Caco-2 (cell line): ENCODE results near the gene BORCS6. TPM values are rescaled to one million over a fixed set of nuclear protein-coding genes. Genes with fewer than 3 reads are reported as not detected.

Experiments used
- BruUV-seq: library from RNA; stranded (reverse); fragments of 400-500 nt; replicated peaks from 2 replicates; lab custom pipeline; 2021; lab: Mats Ljungman, UMichigan
- CTCF ChIA-PET: fragments of 300-600 bp; sonication (Branson Sonifier 250); formaldehyde crosslinking; loops from one replicate; lab custom pipeline; 2022; ENCODE audit warnings: antibody characterized with exemption; lab: Charles Lee
- POLR2A ChIA-PET: fragments of 300-600 bp; sonication (Branson Sonifier 250); formaldehyde crosslinking; loops from one replicate; lab custom pipeline; 2022; ENCODE audit warnings: antibody characterized with exemption; lab: Charles Lee
- DNase-seq, 2 experiments: peaks; one replicate each; pipeline versions ENCODE4 v3.0.0 to v3.0.0-alpha.2; 2020 to 2022
- H3K27me3 ChIP-seq: replicated peaks from 2 replicates; pipeline ENCODE4 v1.6.0; 2011; ENCODE audit warnings: low read length; ENCODE audit not compliant: control insufficient read depth, insufficient read depth
- H3K36me3 ChIP-seq: 2 replicates; pipeline ENCODE4 v1.5.1; 2011; ENCODE audit warnings: low read length; ENCODE audit not compliant: control insufficient read depth, insufficient read depth
- H3K4me1 ChIP-seq: fragments of 250-450 bp; sonication (Bioruptor Pico); 2 replicates; pipeline ENCODE4 v1.5.1; 2020; ENCODE audit warnings: mild to moderate bottlenecking
- H3K4me3 ChIP-seq: 2 replicates; pipeline ENCODE4 v1.5.1; 2011; ENCODE audit warnings: low read depth, mild to moderate bottlenecking, control low read depth, low read length
- H3K9me3 ChIP-seq: fragments of 250-450 bp; sonication (Bioruptor Pico); 2 replicates; pipeline ENCODE4 v1.5.1; 2020; ENCODE audit warnings: mild to moderate bottlenecking, moderate library complexity
- H3K27ac Mint-ChIP-seq: one replicate; pipeline ENCODE4 v1.8.0; 2022; ENCODE audit warnings: mixed read lengths; ENCODE audit not compliant: unreplicated experiment
- H3K27me3 Mint-ChIP-seq: one replicate; pipeline ENCODE4 v1.8.0; 2022; ENCODE audit warnings: mixed read lengths; ENCODE audit not compliant: insufficient read depth, unreplicated experiment
- H3K36me3 Mint-ChIP-seq: one replicate; pipeline ENCODE4 v1.8.0; 2022; ENCODE audit warnings: mild to moderate bottlenecking, mixed read lengths; ENCODE audit not compliant: insufficient read depth, unreplicated experiment
- H3K4me1 Mint-ChIP-seq: one replicate; pipeline ENCODE4 v1.8.0; 2022; ENCODE audit warnings: low read depth, mixed read lengths; ENCODE audit not compliant: unreplicated experiment
- H3K4me3 Mint-ChIP-seq: one replicate; pipeline ENCODE4 v1.8.0; 2022; ENCODE audit warnings: mild to moderate bottlenecking, moderate library complexity, mixed read lengths; ENCODE audit not compliant: unreplicated experiment
- H3K9me3 Mint-ChIP-seq: one replicate; pipeline ENCODE4 v1.8.0; 2022; ENCODE audit warnings: mixed read lengths; ENCODE audit not compliant: unreplicated experiment
- CTCF ChIP-seq, 2 experiments: fragments of 200-600 bp in 1 of 2; IDR thresholded peaks; 1 replicate in 1 of 2; 2 replicates in 1 of 2; pipeline versions ENCODE4 v1.5.1 to v1.8.0; 2011 to 2022; ENCODE audit warnings: antibody characterized with exemption in 1 of 2, control low read depth in 1 of 2, inconsistent platforms in 1 of 2, low read depth in 1 of 2, low read length in 1 of 2, mild to moderate bottlenecking in 1 of 2, moderate library complexity in 1 of 2; ENCODE audit not compliant: insufficient read depth in 1 of 2, severe bottlenecking in 1 of 2, unreplicated experiment in 1 of 2
- intact Hi-C: fragments of 100-400 bp; cut with micrococcal nuclease; formaldehyde crosslinking; loops from one replicate; pipeline ENCODE4 v1.10.0; 2022; ENCODE audit not compliant: unreplicated experiment
- total RNA-seq: library from RNA; stranded (reverse); gene quantifications from 2 replicates; pipeline ENCODE4 v1.2.3, GENCODE V29; 2022

BORCS6 gene
- total RNA-seq, 1 experiment from 2014 or later = 4.7 TPM

DNA sequence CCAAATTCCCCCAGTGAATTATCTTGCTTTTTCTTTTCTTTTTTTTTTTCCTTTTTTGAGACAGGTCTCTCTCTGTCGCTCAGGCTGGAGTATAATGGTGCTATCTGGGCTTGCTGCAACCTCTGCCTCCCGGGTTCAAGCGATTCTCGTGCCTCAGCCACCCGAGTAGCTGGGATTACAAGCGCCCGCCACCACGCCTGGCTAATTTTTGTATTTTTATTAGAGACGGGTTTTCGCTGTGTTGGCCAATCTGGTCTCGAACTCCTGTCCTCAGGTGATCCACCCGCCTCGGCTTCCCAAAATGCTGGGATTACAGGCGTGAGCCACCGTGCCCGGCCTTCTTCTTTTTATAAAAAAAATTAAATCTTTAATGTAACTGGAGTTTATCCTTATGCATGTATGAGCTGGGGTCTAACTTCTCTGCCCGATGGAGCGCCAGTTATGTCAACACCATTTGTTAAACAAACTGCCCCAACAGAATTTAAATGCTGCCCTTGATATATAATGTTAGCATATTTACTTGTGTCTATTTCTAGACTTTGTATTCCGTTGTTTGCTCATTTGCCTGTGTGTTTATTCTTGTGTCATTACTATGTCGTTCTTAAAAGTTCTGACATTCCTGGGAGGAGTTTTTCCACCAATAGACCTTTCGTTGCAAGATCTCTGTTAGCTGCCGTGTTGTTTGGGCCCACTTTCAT, 20.9 kb upstream of the BORCS6 start:
- H3K36me3 ChIP-seq = no peaks in the 10 kb centered on the region
- CTCF ChIA-PET = interaction anchor here (0.6 to 1.4 kb wide), 4 partner anchors 10 to 21 kb away, joined by 3 to 4 read pairs (median 4); partner anchors contain the start of gene BORCS6
- Mint-ChIP-seq H3K27ac (peak overlapping the region; percentile 99), H3K4me1 (peaks cover 8% of the 10 kb centered on the region), H3K9me3 (no peaks in the 10 kb centered on the region), H3K36me3 (peaks cover 42% of the 10 kb centered on the region), H3K4me3 (peak overlapping the region; percentile 100), H3K27me3 (no peaks in the 10 kb centered on the region)
- H3K9me3 ChIP-seq = no peaks in the 10 kb centered on the region
- no peak for TF ChIP-seq CTCF (IDR thresholded peaks at IDR 0.05; ENCODE audit: insufficient read depth in 1 of 2, low read depth in 1 of 2, low read length in 1 of 2, severe bottlenecking in 1 of 2, unreplicated experiment in 1 of 2)
- no peak for DNase-seq
- H3K4me3 ChIP-seq = peak overlapping the region; percentile 43
- H3K4me1 ChIP-seq = peaks cover 4% of the 10 kb centered on the region; the same call in 1 of the 2 replicates
- H3K27me3 ChIP-seq = no peaks in the 10 kb centered on the region
- POLR2A ChIA-PET = interaction anchor here (0.8 to 3.0 kb wide), 10 partner anchors 10 to 84 kb away, joined by 3 to 24 read pairs (median 7); partner anchors contain the start of genes BORCS6, CTC1 and SLC25A35
- BruUV-seq = TSS peak; percentile 95
- intact Hi-C loops = loop anchor here (1.0 kb wide), 2 partner anchors 12 to 24 kb away; no protein-coding TSS in a partner anchor

- Histone ChIP-seq H3K36me3 (no peaks in the 10 kb centered on the region), H3K9me3 (no peaks in the 10 kb centered on the region), H3K4me1 (peaks cover 4% of the 10 kb centered on the region; the same call in 1 of the 2 replicates), H3K4me3 (peak within 1 kb of the TSS; percentile 84), H3K27me3 (no peaks in the 10 kb centered on the region)
- Mint-ChIP-seq H3K4me1 (peaks cover 8% of the 10 kb centered on the region), H3K27ac (peak within 1 kb of the TSS; percentile 99), H3K36me3 (peaks cover 46% of the 10 kb centered on the region), H3K9me3 (no peaks in the 10 kb centered on the region), H3K27me3 (no peaks in the 10 kb centered on the region), H3K4me3 (peak within 1 kb of the TSS; percentile 100)
- peak; percentile 90 to 92 for DNase-seq
- ChIA-PET CTCF (interaction anchor here (0.6 to 1.4 kb wide), 4 partner anchors 9 to 20 kb away, joined by 3 to 4 read pairs (median 4); partner anchors contain the start of gene BORCS6), POLR2A (interaction anchor here (0.8 to 3.0 kb wide), 10 partner anchors 9 to 85 kb away, joined by 3 to 24 read pairs (median 7); partner anchors contain the start of genes BORCS6, CTC1 and SLC25A35)
- intact Hi-C loops = loop anchor here (1.0 kb wide), 2 partner anchors 13 to 23 kb away; no protein-coding TSS in a partner anchor
- TF ChIP-seq CTCF (IDR thresholded peaks at IDR 0.05; ENCODE audit: insufficient read depth in 1 of 2, low read depth in 1 of 2, low read length in 1 of 2, severe bottlenecking in 1 of 2, unreplicated experiment in 1 of 2) = no peak
- no TSS peak for BruUV-seq
Measured at GRCh38 chr17:8209907-8210760, 20.2 kb upstream of the BORCS6 start, which contains the start of gene AURKB. Gene AURKB (minus strand): TSS chr17:8210575. CDS start chr17:8210224, 351 bp downstream.

- intact Hi-C loops = no loop called here
- ChIA-PET POLR2A (no interaction called here), CTCF (no interaction called here)
- no peak for DNase-seq
- H3K9me3 ChIP-seq = no peaks in the 10 kb centered on the region
- H3K9me3 Mint-ChIP-seq = no peaks in the 10 kb centered on the region
- no peak overlapping the region for H3K4me3 ChIP-seq
- peaks cover 4% of the 10 kb centered on the region; the same call in 1 of the 2 replicates for H3K4me1 ChIP-seq
- no peaks in the 10 kb centered on the region for H3K27me3 ChIP-seq
- H3K27ac Mint-ChIP-seq = no peak overlapping the region
- peaks cover 5% of the 10 kb centered on the region for H3K4me1 Mint-ChIP-seq
- no peak overlapping the region for H3K4me3 Mint-ChIP-seq
- no peaks in the 10 kb centered on the region for H3K27me3 Mint-ChIP-seq
- TF ChIP-seq CTCF (IDR thresholded peaks at IDR 0.05; ENCODE audit: insufficient read depth in 1 of 2, low read depth in 1 of 2, low read length in 1 of 2, severe bottlenecking in 1 of 2, unreplicated experiment in 1 of 2) = no peak
- BruUV-seq = no TSS peak
- peaks cover 66% of the 10 kb centered on the region for H3K36me3 Mint-ChIP-seq
- no peaks in the 10 kb centered on the region for H3K36me3 ChIP-seq
Measured at GRCh38 chr17:8206536-8206935, 16.6 kb upstream of the BORCS6 start.
